PC-3 (cell line): ENCODE measurements around the gene PBX4. TPM values are rescaled to one million over a fixed set of nuclear protein-coding genes. Genes with fewer than 3 reads are reported as not detected.

ENCODE experiments used
- ATAC-seq: fragments of 200-7000 bp; cut with Tn5 transposase; 2 replicates; pipeline ENCODE4 v1.9.1; 2020; ENCODE audit warnings: mild to moderate bottlenecking, moderate library complexity
- BruUV-seq: library from RNA; stranded (reverse); fragments of 400-500 nt; replicated peaks from 2 replicates; lab custom pipeline; 2021; lab: Mats Ljungman, UMichigan
- CTCF ChIA-PET: fragments of 300-600 bp; sonication (Branson Sonifier 250); formaldehyde crosslinking; loops from one replicate; lab custom pipeline; 2022; ENCODE audit warnings: antibody characterized with exemption; lab: Charles Lee
- POLR2A ChIA-PET: fragments of 300-600 bp; sonication (Branson Sonifier 250); formaldehyde crosslinking; loops from one replicate; lab custom pipeline; 2022; ENCODE audit warnings: antibody characterized with exemption; ENCODE audit not compliant: unreplicated experiment; lab: Charles Lee
- DNase-seq: peaks from one replicate; pipeline ENCODE4 v3.0.0-alpha.2; 2015
- H2AFZ ChIP-seq: fragments of 300-600 bp; sonication (generic); 2 replicates; pipeline ENCODE4 v1.6.0; 2016; ENCODE audit warnings: antibody characterized with exemption, low read length
- H3F3A ChIP-seq: fragments of 300-600 bp; sonication (generic); one replicate; pipeline ENCODE4 v1.6.0; 2017; ENCODE audit warnings: antibody characterized with exemption, low read length, control low read depth, mild to moderate bottlenecking; ENCODE audit not compliant: unreplicated experiment
- H3K27ac ChIP-seq: fragments of 300-600 bp; sonication (generic); 2 replicates; pipeline ENCODE4 v1.5.1; 2016; ENCODE audit warnings: mild to moderate bottlenecking, low read length
- H3K27me3 ChIP-seq: fragments of 300-600 bp; sonication (generic); 2 replicates; pipeline ENCODE4 v1.6.1; 2016; ENCODE audit warnings: low read length, mixed read lengths
- H3K36me3 ChIP-seq: fragments of 300-600 bp; sonication (generic); 2 replicates; pipeline ENCODE4 v1.6.1; 2016; ENCODE audit warnings: low read depth, mixed run types, low read length, mixed read lengths
- H3K4me1 ChIP-seq: fragments of 300-600 bp; sonication (generic); 2 replicates; pipeline ENCODE4 v1.5.1; 2016; ENCODE audit warnings: low read length; ENCODE audit not compliant: insufficient read depth
- H3K4me2 ChIP-seq: fragments of 300-600 bp; sonication (generic); 2 replicates; pipeline ENCODE4 v1.6.0; 2016; ENCODE audit warnings: low read length
- H3K4me3 ChIP-seq: fragments of 300-600 bp; sonication (generic); 2 replicates; pipeline ENCODE4 v1.5.1; 2016; ENCODE audit warnings: mild to moderate bottlenecking, low read length, mixed read lengths
- H3K79me2 ChIP-seq: fragments of 300-600 bp; sonication (generic); 2 replicates; pipeline ENCODE4 v1.6.1; 2017; ENCODE audit warnings: low read length, mixed read lengths
- H3K9ac ChIP-seq: fragments of 300-600 bp; sonication (generic); 2 replicates; pipeline ENCODE4 v1.6.0; 2016; ENCODE audit warnings: mild to moderate bottlenecking, low read length
- H3K9me2 ChIP-seq: fragments of 300-600 bp; sonication (generic); replicated peaks from 2 replicates; pipeline ENCODE4 v1.6.1; 2016; ENCODE audit warnings: mixed run types, low read length, mixed read lengths
- H3K9me3 ChIP-seq: fragments of 300-600 bp; sonication (generic); 2 replicates; pipeline ENCODE4 v1.6.1; 2016; ENCODE audit warnings: low read length, mixed read lengths
- H4K20me1 ChIP-seq: fragments of 300-600 bp; sonication (generic); 2 replicates; pipeline ENCODE4 v1.6.1; 2016; ENCODE audit warnings: low read length, mixed read lengths
- CTCF ChIP-seq: fragments of 300-600 bp; sonication (generic); conservative IDR thresholded peaks from 2 replicates; pipeline ENCODE4 v1.5.1; 2017; ENCODE audit warnings: antibody characterized with exemption, low read depth, mild to moderate bottlenecking, low read length
- EZH2 ChIP-seq: fragments of 300-600 bp; sonication (generic); IDR thresholded peaks from one replicate; pipeline ENCODE4 v1.6.1; 2017; ENCODE audit warnings: antibody characterized with exemption, mild to moderate bottlenecking, low read length; ENCODE audit not compliant: unreplicated experiment
- EZH2phosphoT487 ChIP-seq: fragments of 300-600 bp; sonication (generic); IDR thresholded peaks from 2 replicates; pipeline ENCODE4 v1.6.1; 2018; ENCODE audit warnings: mild to moderate bottlenecking, antibody characterized with exemption, low read length, borderline replicate concordance
- intact Hi-C: fragments of 100-400 bp; cut with micrococcal nuclease; formaldehyde crosslinking; loops from 2 replicates; pipeline ENCODE4 v1.9.0; 2023
- total RNA-seq: library from RNA; depleted of rRNA; stranded (reverse); fragments of >200 nt; gene quantifications from 2 replicates; pipeline ENCODE4 v1.2.3, GENCODE V29; 2014

The PBX4 gene
- total RNA-seq, 1 experiment from 2014 or later, result 6.9 TPM

GRCh38 chr19:19650331-19650730 lies 31.8 kb upstream of the PBX4 start:
- Histone ChIP-seq H3K4me2 (no peak overlapping the region), H3K79me2 (no peaks in the 10 kb centered on the region), H2AFZ (no peak overlapping the region), H3K4me1 (no peaks in the 10 kb centered on the region), H3K4me3 (no peak overlapping the region), H3F3A (no peaks in the 10 kb centered on the region), H3K27me3 (no peaks in the 10 kb centered on the region), H3K27ac (no peak overlapping the region), H3K36me3 (peaks cover 48% of the 10 kb centered on the region), H3K9me2 (no peaks in the 10 kb centered on the region), H4K20me1 (no peaks in the 10 kb centered on the region), H3K9ac (no peak overlapping the region), H3K9me3 (no peaks in the 10 kb centered on the region)
- intact Hi-C loops, result no loop called here
- CTCF ChIA-PET, result no interaction called here
- POLR2A ChIA-PET, result no interaction called here
- no peak for DNase-seq
- ATAC-seq, result no peak
- TF ChIP-seq CTCF, result no peak
- no peak for TF ChIP-seq EZH2phosphoT487
- BruUV-seq, result no TSS peak

GRCh38 chr19:19649580-19649995 lies 31.1 kb upstream of the PBX4 start:
- Histone ChIP-seq H3K4me3 (no peak overlapping the region), H3K9me2 (no peaks in the 10 kb centered on the region), H3K4me1 (no peaks in the 10 kb centered on the region), H4K20me1 (no peaks in the 10 kb centered on the region), H3K36me3 (peaks cover 45% of the 10 kb centered on the region), H3K4me2 (no peak overlapping the region), H3K9me3 (no peaks in the 10 kb centered on the region), H3K27ac (no peak overlapping the region), H2AFZ (no peak overlapping the region), H3F3A (no peaks in the 10 kb centered on the region), H3K9ac (no peak overlapping the region), H3K79me2 (no peaks in the 10 kb centered on the region), H3K27me3 (no peaks in the 10 kb centered on the region)
- BruUV-seq, result no TSS peak
- no peak for DNase-seq
- ChIA-PET CTCF (no interaction called here), POLR2A (interaction anchor here (0.6 kb wide), 1 partner anchor 138 kb away, joined by 3 read pairs; no protein-coding TSS in a partner anchor)
- TF ChIP-seq CTCF (no peak), EZH2phosphoT487 (no peak), EZH2 (no peak)
- intact Hi-C loops, result no loop called here
- ATAC-seq, result no peak

- CTCF ChIA-PET, result no interaction called here
- POLR2A ChIA-PET, result no interaction called here
- H3K4me2 ChIP-seq, result no peak overlapping the region
- no peaks in the 10 kb centered on the region for H3K9me2 ChIP-seq
- no peaks in the 10 kb centered on the region for H3K27me3 ChIP-seq
- H2AFZ ChIP-seq, result no peak overlapping the region
- DNase-seq (no peak), ATAC-seq (no peak)
- H4K20me1 ChIP-seq, result no peaks in the 10 kb centered on the region
- peaks cover 41% of the 10 kb centered on the region for H3K36me3 ChIP-seq
- TF ChIP-seq EZH2phosphoT487 (no peak), EZH2 (no peak), CTCF (no peak)
- BruUV-seq, result no TSS peak
- intact Hi-C loops, result no loop called here
- H3K4me1 ChIP-seq, result no peaks in the 10 kb centered on the region
- H3F3A ChIP-seq, result no peaks in the 10 kb centered on the region
- no peak overlapping the region for H3K4me3 ChIP-seq
- no peaks in the 10 kb centered on the region for H3K79me2 ChIP-seq
- no peak overlapping the region for H3K27ac ChIP-seq
- no peaks in the 10 kb centered on the region for H3K9me3 ChIP-seq
- no peak overlapping the region for H3K9ac ChIP-seq
Measured at GRCh38 chr19:19649155-19649554, 30.7 kb upstream of the PBX4 start.
